HG02610 (cell line): Measurements from ENCODE around the gene OR10D3.
"Not testable (repeated sequence)": the region's sequence is repeated elsewhere in the genome, so short reads cannot be mapped to it uniquely, and the experiment has no call there.

Experiments used
- ATAC-seq: cut with Tn5 transposase; IDR thresholded peaks from one replicate; pipeline ENCODE4 v1.9.1; 2021; ENCODE audit warnings: mild to moderate bottlenecking, moderate library complexity; ENCODE audit not compliant: unreplicated experiment

Gene OR10D3

DNA sequence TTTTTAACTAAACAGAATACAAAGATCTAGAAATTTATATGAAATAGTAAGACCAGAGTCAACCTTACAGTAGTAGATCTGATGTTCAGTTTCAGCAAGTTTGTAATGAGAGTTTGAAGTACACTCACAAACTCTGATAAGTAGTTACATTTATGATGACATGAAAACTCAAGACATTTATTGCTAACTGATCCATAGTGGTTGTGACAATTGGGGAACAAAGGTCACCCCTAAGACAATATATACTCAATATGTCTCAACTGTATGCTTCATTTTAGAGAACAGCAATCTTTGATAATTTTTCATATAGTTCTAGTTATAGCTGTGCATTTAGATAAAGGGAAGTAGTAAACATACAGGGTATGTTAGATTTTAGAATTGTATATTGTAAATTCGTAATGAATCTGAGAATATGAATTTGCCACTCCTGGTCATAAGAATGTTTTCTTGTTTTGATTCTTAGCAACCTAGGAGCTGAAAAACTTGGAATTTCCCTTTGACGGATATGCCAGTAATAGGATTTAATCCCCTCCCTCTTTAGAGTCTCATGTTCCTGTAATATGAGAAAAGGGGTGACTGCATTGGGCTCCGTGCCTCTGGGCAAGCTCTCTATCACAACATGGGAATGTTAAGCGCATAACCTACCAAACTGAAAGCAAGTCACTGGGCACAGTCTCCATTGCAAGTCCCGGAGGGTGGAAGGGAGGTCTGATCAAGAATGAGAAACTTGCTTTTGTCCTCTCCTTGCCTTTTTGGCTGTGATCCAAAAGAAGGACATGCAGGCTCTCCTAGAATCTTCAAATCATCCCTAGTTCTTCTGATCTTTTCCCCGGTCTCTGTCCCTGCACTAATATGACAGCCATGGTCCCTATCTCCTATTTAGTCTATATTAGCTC, 11.4 kb downstream of the OR10D3 start:
- no peak for ATAC-seq

GRCh38 chr11:124195189-124195734, 12.1 kb downstream of the OR10D3 start:
- peak; percentile 67 for ATAC-seq

GRCh38 chr11:124197999-124198398, 14.9 kb downstream of the OR10D3 start:
- no peak for ATAC-seq

DNA sequence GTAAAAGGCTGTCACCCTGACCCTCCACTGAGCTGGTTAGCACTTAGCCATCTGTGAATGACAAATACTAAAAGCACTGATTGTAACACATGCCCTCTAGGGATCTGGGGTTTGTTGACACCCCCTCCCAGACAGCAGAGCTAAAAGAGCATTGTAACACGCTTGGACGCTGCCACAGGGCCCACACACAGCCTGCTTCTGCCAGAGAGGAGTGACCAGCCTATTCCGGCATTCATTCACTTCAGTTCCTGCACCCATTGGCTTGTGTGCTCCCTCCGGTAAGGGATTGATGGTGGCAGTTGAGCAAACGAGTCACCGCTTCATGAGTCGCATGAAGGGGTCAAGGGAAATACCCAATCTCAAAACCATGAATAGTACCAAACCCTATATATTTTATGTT, 15.8 kb downstream of the OR10D3 start:
- ATAC-seq: no peak

GRCh38 chr11:124199702-124200101, 16.6 kb downstream of the OR10D3 start:
- ATAC-seq: no peak

- no peak for ATAC-seq
Measured at GRCh38 chr11:124200671-124201070, 17.5 kb downstream of the OR10D3 start.

GRCh38 chr11:124202951-124203350, 19.8 kb downstream of the OR10D3 start:
- ATAC-seq: no peak

DNA sequence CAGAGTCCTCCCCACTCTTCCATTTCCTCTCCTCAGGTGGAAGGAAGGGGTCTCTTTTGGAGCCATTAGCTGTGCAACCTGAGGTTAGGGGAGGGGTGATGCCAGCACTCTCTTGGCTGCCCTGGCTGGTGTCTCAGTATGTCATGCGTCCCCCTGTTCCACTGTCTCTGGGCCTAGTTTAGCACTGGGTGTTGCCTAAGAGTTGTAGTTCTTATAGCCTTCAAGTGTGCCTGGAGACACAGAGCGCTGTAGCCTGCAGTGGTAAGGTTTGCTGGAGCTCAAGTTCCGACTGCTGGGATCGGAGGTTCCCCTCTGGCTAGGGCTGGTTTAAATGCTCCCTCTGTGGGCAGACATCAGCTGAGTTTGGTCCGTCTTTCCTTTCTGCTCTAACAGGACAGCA, 20.9 kb downstream of the OR10D3 start:
- no peak for ATAC-seq

- no peak for ATAC-seq
Measured at GRCh38 chr11:124207102-124207792, 24.1 kb downstream of the OR10D3 start.

DNA sequence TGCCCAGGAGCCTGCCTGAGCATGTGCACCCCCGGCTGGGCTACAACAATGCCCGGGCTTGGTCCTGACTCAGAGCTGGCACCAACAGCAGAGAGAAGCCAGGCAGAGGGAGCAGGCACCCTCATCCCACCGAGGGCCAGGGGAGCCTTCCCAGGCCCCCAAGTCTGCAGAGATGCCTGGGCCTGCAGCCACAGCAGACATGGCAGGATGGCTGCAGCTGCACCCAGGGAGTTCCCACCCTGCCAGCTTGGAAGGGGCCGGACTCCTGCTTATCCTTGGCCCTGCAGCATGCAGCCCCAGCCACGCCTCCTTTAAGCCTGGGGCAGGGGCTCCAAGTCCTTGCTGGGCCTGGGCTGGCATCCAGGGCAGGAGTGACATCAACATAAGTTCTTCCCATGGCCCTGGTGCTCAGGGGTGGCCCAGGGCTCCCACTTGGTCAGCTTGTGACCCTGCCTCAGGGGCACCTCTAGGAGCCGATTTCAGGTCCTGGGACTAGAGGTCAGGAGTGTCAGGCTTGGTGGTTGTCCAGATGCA, 26.7 kb downstream of the OR10D3 start:
- ATAC-seq: no peak

GRCh38 chr11:124210421-124210820, 27.3 kb downstream of the OR10D3 start:
- no peak for ATAC-seq

DNA sequence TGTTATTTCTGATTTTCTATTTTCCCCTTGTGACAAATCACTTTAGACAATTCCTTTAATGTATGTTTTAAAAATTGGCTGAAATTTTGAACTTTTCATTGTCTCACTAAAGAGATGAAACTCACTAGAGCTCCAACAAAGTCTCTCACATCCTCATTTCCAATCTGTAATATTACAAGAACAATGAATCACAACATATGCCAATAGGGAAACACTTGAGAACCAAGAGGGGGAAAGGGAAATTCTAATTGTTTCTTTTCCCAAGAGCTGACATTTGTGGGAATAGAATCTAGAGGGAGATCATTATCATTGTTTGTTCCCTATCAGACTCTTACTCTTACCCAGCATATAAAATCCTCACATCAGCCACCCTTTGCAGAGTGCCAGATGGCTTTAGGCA, 28.2 kb downstream of the OR10D3 start:
- no peak for ATAC-seq

- ATAC-seq: no peak
Measured at GRCh38 chr11:124214027-124214426, 30.9 kb downstream of the OR10D3 start.

GRCh38 chr11:124219126-124219525, 36.0 kb downstream of the OR10D3 start:
- no peak for ATAC-seq

- no peak for ATAC-seq
Measured at GRCh38 chr11:124222407-124222806, 39.3 kb downstream of the OR10D3 start.

DNA sequence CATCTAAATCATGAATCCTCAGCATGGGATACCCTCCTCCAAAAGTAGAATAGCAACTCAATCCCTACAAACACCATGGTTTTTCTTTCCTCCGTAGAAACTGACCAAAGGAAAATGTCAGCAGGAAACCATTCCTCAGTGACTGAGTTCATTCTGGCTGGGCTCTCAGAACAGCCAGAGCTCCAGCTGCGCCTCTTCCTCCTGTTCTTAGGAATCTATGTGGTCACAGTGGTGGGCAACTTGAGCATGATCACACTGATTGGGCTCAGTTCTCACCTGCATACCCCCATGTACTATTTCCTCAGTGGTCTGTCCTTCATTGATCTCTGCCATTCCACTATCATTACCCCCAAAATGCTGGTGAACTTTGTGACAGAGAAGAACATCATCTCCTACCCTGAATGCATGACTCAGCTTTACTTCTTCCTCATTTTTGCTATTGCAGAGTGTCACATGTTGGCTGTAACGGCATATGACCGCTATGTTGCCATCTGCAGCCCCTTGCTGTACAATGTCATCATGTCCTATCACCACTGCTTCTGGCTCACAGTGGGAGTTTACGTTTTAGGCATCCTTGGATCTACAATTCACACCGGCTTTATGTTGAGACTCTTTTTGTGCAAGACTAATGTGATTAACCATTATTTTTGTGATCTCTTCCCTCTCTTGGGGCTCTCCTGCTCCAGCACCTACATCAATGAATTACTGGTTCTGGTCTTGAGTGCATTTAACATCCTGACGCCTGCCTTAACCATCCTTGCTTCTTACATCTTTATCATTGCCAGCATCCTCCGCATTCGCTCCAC, 41.7 kb downstream of the OR10D3 start:
- not testable (repeated sequence) for ATAC-seq

- no peak for ATAC-seq
Measured at GRCh38 chr11:124225471-124225870, 42.3 kb downstream of the OR10D3 start.

- ATAC-seq: no peak
Measured at GRCh38 chr11:124233376-124233775, 50.2 kb downstream of the OR10D3 start.
